K562 (cell line): ENCODE data around the gene ATF3. TPM values are rescaled to one million over a fixed set of nuclear protein-coding genes. Genes with fewer than 3 reads are reported as not detected.

ENCODE experiments used
- ATAC-seq: fragments of 200-7000 bp; cut with Tn5 transposase; 3 replicates; pipeline ENCODE4 v1.9.1; 2020; ENCODE audit warnings: moderate library complexity
- BruUV-seq: library from RNA; stranded (reverse); fragments of 400-500 nt; replicated peaks from 2 replicates; lab custom pipeline; 2021; lab: Mats Ljungman, UMichigan
- CTCF ChIA-PET: fragments of 300-600 bp; formaldehyde crosslinking; extraction: SDS; loops from one replicate; lab custom pipeline; 2021; ENCODE audit warnings: low intra/inter-chr PET ratio; lab: Yijun Ruan, JAX
- POLR2A ChIA-PET: fragments of 300-600, 350-650 bp; sonication (Branson Sonifier 250); formaldehyde crosslinking; extraction: SDS; loops from one replicate; lab custom pipeline; 2021; ENCODE audit warnings: antibody characterized with exemption, inconsistent platforms; lab: Yijun Ruan, JAX
- DNase-seq, 4 experiments: peaks; one replicate each; pipeline versions ENCODE4 v3.0.0 to v3.0.0-alpha.2; 2011 to 2018; ENCODE audit warnings: low spot score in 3 of 4, mixed read lengths in 3 of 4; ENCODE audit errors: extremely low read depth in 1 of 4
- FAIRE-seq: peaks from 2 replicates; lab custom pipeline; 2011; peaks lifted over from hg19 to GRCh38; lab: Jason Lieb, UNC
- H2AFZ ChIP-seq: 2 replicates; pipeline ENCODE4 v1.6.0; 2011; ENCODE audit warnings: low read depth, low read length, control low read depth, inconsistent platforms
- H3K27ac ChIP-seq: fragments of 200-600 bp; 3 replicates; pipeline ENCODE4 v1.8.0; 2011; ENCODE audit warnings: low read depth, mild to moderate bottlenecking, control low read depth, inconsistent platforms, low read length, moderate library complexity, mixed read lengths; ENCODE audit errors: extremely low read depth
- H3K27me3 ChIP-seq, 2 experiments: fragments of 300-600 bp in 1 of 2; 2 replicates in 1 of 2; 3 replicates in 1 of 2; pipeline versions ENCODE4 v1.6.0 to v1.8.0; 2011; ENCODE audit warnings: inconsistent platforms in 2 of 2, low read length in 2 of 2, mild to moderate bottlenecking in 1 of 2, mixed read lengths in 1 of 2, moderate library complexity in 1 of 2; ENCODE audit not compliant: control insufficient read depth in 2 of 2, insufficient read depth in 2 of 2
- H3K36me3 ChIP-seq: fragments of 300-600 bp; 3 replicates; pipeline ENCODE4 v1.8.0; 2011; ENCODE audit warnings: mild to moderate bottlenecking, low read length, inconsistent platforms; ENCODE audit not compliant: control insufficient read depth, insufficient read depth
- H3K4me1 ChIP-seq, 2 experiments: fragments of 200-600 bp in 1 of 2; replicated peaks in 1 of 2; 2 replicates in 1 of 2; 3 replicates in 1 of 2; pipeline versions ENCODE4 v1.5.1 to v1.8.0; 2011; ENCODE audit warnings: inconsistent platforms in 2 of 2, low read length in 2 of 2, mild to moderate bottlenecking in 1 of 2, mixed read lengths in 1 of 2, moderate library complexity in 1 of 2; ENCODE audit not compliant: control insufficient read depth in 2 of 2, insufficient read depth in 2 of 2
- H3K4me2 ChIP-seq: 2 replicates; pipeline ENCODE4 v1.6.1; 2011; ENCODE audit warnings: low read length, control low read depth, inconsistent platforms, mixed read lengths; ENCODE audit not compliant: insufficient read depth
- H3K4me3 ChIP-seq: fragments of 200-600 bp; sonication (generic), shearing (Covaris generic); 2 replicates; pipeline ENCODE4 v1.5.1; 2016; ENCODE audit warnings: control low read depth, inconsistent platforms
- H3K79me2 ChIP-seq: fragments of 200-600 bp; 3 replicates; pipeline ENCODE4 v1.8.0; 2011; ENCODE audit warnings: low read length, inconsistent platforms; ENCODE audit not compliant: control insufficient read depth, insufficient read depth
- H3K9ac ChIP-seq, 2 experiments: 2 replicates each; pipeline versions ENCODE4 v1.6.0 to v1.6.1; 2011; ENCODE audit warnings: low read depth in 2 of 2, low read length in 2 of 2, control low read depth in 1 of 2, inconsistent platforms in 1 of 2, mild to moderate bottlenecking in 1 of 2, mixed read lengths in 1 of 2; ENCODE audit not compliant: insufficient read depth in 1 of 2
- H3K9me1 ChIP-seq: one replicate; pipeline ENCODE4 v1.6.0; 2011; ENCODE audit warnings: inconsistent platforms, mild to moderate bottlenecking, low read length, moderate library complexity; ENCODE audit not compliant: control insufficient read depth, insufficient read depth
- H3K9me3 ChIP-seq: replicated peaks from 2 replicates; pipeline ENCODE4 v1.5.1; 2011; ENCODE audit warnings: low read depth, low read length, inconsistent platforms; ENCODE audit not compliant: control insufficient read depth, insufficient read depth
- H4K20me1 ChIP-seq: replicated peaks from 2 replicates; pipeline ENCODE4 v1.6.1; 2011; ENCODE audit warnings: low read length, inconsistent platforms, mixed read lengths; ENCODE audit not compliant: control insufficient read depth, insufficient read depth
- ILF3 ChIP-seq: fragments of 450-650 bp; IDR thresholded peaks from 2 replicates; pipeline ENCODE4 v1.6.1; 2018; ENCODE audit warnings: antibody characterized with exemption, mild to moderate bottlenecking, moderate library complexity, borderline replicate concordance
- RFX5 ChIP-seq: IDR thresholded peaks from 2 replicates; pipeline ENCODE4 v1.6.1; 2011; ENCODE audit warnings: low read depth, mild to moderate bottlenecking, improper control_type of control experiment, low read length
- TSC22D4 ChIP-seq: fragments of 450-650 bp; IDR thresholded peaks from 2 replicates; pipeline ENCODE4 v1.6.1; 2016; ENCODE audit warnings: missing genetic modification characterization, missing biosample characterization, control low read depth
- WGBS: fragments of 100-300 bp; shearing (Covaris generic); methylation state at CpG from one replicate; pipeline ENCODE4 v1.1.6; 2016; ENCODE audit warnings: low coverage, mixed read lengths; ENCODE audit not compliant: insufficient coverage; ENCODE audit errors: missing lambda C conversion rate; 5-methylcytosine and 5-hydroxymethylcytosine counted together
- in situ Hi-C: fragments of 300-500 bp; cut with MboI; formaldehyde crosslinking; loops from 4 replicates; pipeline ENCODE4 v1.15.0; 2018; ENCODE audit warnings: inconsistent platforms, mixed read lengths
- intact Hi-C: fragments of 100-400 bp; cut with micrococcal nuclease; formaldehyde crosslinking; loops from 2 replicates; pipeline ENCODE4 v1.14.2; 2022
- polyA plus RNA-seq, 8 experiments: library from polyadenylated mRNA; depleted of rRNA in 4 of 8; stranded (reverse) in 5 of 8; unstranded in 3 of 8; fragments of >200 nt; fragmentation: Nextera tagmentation in 2 of 8; fragmentation: Illumina TruSeq in 1 of 8; extraction: Ambion mirVana in 2 of 8; extraction: Trizol in 1 of 8; gene quantifications; 2 replicates each; pipeline versions ENCODE4 v1.2.1 to v1.2.3, GENCODE V29; 2011 to 2014; ENCODE audit warnings: inconsistent platforms in 1 of 8, missing spikeins in 1 of 8
- total RNA-seq, 7 experiments: library from RNA; depleted of rRNA in 6 of 7; stranded (reverse); fragments of >200 nt in 6 of 7; fragmentation: Illumina TruSeq in 2 of 7; extraction: Trizol in 2 of 7; gene quantifications; 2 replicates each; pipeline versions ENCODE4 v1.2.1 to v1.2.3, GENCODE V29; 2011 to 2021; ENCODE audit warnings: low replicate concordance in 1 of 7
- TF ChIP-seq, protein P1 (sequence below): IDR thresholded peaks from 2 replicates; pipeline ENCODE4 v1.6.1; 2011; ENCODE audit not compliant: insufficient read length; ENCODE audit errors: extremely low read depth
- TF ChIP-seq, protein P2 (sequence below): fragments of 250-450 bp; sonication (Bioruptor Pico); IDR thresholded peaks from 2 replicates; pipeline ENCODE4 v1.8.0; 2021; ENCODE audit warnings: mild to moderate bottlenecking, moderate library complexity

ATF3 gene
- total and polyA plus RNA-seq, 9 of the 15 experiments (the other 6 are each of a cell fraction or from before 2014, with no cell fraction given), result 3.5 to 28.2 (median 19.8) TPM

- intact Hi-C loops, result loop anchor here (5.0 kb wide), 2 partner anchors 313 to 398 kb away; no protein-coding TSS in a partner anchor
- CTCF ChIA-PET, result interaction anchor here (0.6 to 1.3 kb wide), 3 partner anchors 40 to 214 kb away, joined by 3 to 5 read pairs (median 4); no protein-coding TSS in a partner anchor
- Histone ChIP-seq H3K36me3 (no peaks in the 10 kb centered on the region), H3K9ac (no peak overlapping the region), H3K27ac (no peak overlapping the region), H4K20me1 (peaks cover 4% of the 10 kb centered on the region; the same call in 1 of the 2 replicates), H3K4me2 (no peak overlapping the region), H2AFZ (no peak overlapping the region), H3K9me3 (no peaks in the 10 kb centered on the region), H3K27me3 (peaks cover 26 to 56% of the 10 kb centered on the region in 2 experiments), H3K79me2 (no peaks in the 10 kb centered on the region), H3K4me3 (no peak overlapping the region), H3K4me1 (peaks cover 3 to 11% of the 10 kb centered on the region in 2 experiments; a peak in 4 of 5 replicates), H3K9me1 (no peaks in the 10 kb centered on the region)
- TF ChIP-seq, protein P1, sequence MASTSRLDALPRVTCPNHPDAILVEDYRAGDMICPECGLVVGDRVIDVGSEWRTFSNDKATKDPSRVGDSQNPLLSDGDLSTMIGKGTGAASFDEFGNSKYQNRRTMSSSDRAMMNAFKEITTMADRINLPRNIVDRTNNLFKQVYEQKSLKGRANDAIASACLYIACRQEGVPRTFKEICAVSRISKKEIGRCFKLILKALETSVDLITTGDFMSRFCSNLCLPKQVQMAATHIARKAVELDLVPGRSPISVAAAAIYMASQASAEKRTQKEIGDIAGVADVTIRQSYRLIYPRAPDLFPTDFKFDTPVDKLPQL, result no peak
- TF ChIP-seq TSC22D4 (tag), result no peak
- TF ChIP-seq, protein P2, sequence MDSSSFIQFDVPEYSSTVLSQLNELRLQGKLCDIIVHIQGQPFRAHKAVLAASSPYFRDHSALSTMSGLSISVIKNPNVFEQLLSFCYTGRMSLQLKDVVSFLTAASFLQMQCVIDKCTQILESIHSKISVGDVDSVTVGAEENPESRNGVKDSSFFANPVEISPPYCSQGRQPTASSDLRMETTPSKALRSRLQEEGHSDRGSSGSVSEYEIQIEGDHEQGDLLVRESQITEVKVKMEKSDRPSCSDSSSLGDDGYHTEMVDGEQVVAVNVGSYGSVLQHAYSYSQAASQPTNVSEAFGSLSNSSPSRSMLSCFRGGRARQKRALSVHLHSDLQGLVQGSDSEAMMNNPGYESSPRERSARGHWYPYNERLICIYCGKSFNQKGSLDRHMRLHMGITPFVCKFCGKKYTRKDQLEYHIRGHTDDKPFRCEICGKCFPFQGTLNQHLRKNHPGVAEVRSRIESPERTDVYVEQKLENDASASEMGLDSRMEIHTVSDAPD (CRISPR knock-in tag), result no peak
- TF ChIP-seq ILF3, result no peak
- no peak for TF ChIP-seq RFX5
- no peak for ATAC-seq
- no peak for DNase-seq
- POLR2A ChIA-PET, result no interaction called here
- WGBS, result 8% methylated on average over 8 of the region's 8 CpGs
- in situ Hi-C loops, result no loop called here
- FAIRE-seq, result no peak
- BruUV-seq, result no TSS peak
Observed at GRCh38 chr1:212669600-212669999, 61.0 kb downstream of the ATF3 start.
